ENCODE data around the gene MB.

The MB gene

GRCh38 chr22:35564975-35565867 is 51.9 kb downstream of the MB start:
- Histone ChIP-seq H3K27ac (no peak overlapping the region), H3K9ac (ENCODE audit: insufficient read length) (no peak overlapping the region), H3K9me3 (ENCODE audit: low read depth, low read length) (no peaks in the 10 kb centered on the region), H3K4me3 (no peak overlapping the region), H3K36me3 (ENCODE audit: insufficient read depth, low read length) (no peaks in the 10 kb centered on the region)
- DNase-seq (ENCODE audit: low read depth, low spot score) = no peak
- TF ChIP-seq FOXP2 (optimal IDR thresholded peaks at IDR 0.05; ENCODE audit: control extremely low read depth, extremely low read length, insufficient read depth) (no peak), EZH2 (IDR thresholded peaks at IDR 0.05) (no peak), POLR2AphosphoS5 (IDR thresholded peaks at IDR 0.05; ENCODE audit: borderline replicate concordance, low read depth, low read length) (no peak)

- H3K36me3 ChIP-seq (ENCODE audit: insufficient read depth, low read length) = no peaks in the 10 kb centered on the region
- DNase-seq (ENCODE audit: low read depth, low spot score) = no peak
- no peak overlapping the region for H3K27ac ChIP-seq
- TF ChIP-seq EZH2 (IDR thresholded peaks at IDR 0.05) (no peak), POLR2AphosphoS5 (IDR thresholded peaks at IDR 0.05; ENCODE audit: borderline replicate concordance, low read depth, low read length) (no peak), FOXP2 (optimal IDR thresholded peaks at IDR 0.05; ENCODE audit: control extremely low read depth, extremely low read length, insufficient read depth) (no peak)
- H3K4me3 ChIP-seq = no peak overlapping the region
- H3K9ac ChIP-seq (ENCODE audit: insufficient read length) = no peak overlapping the region
- no peaks in the 10 kb centered on the region for H3K9me3 ChIP-seq (ENCODE audit: low read depth, low read length)
Observed at GRCh38 chr22:35563211-35563610, 53.9 kb downstream of the MB start.

GRCh38 chr22:35561796-35562526 is 55.2 kb downstream of the MB start:
- H3K4me3 ChIP-seq = no peak overlapping the region
- H3K27ac ChIP-seq = no peak overlapping the region
- TF ChIP-seq FOXP2 (optimal IDR thresholded peaks at IDR 0.05; ENCODE audit: control extremely low read depth, extremely low read length, insufficient read depth) (no peak), POLR2AphosphoS5 (IDR thresholded peaks at IDR 0.05; ENCODE audit: borderline replicate concordance, low read depth, low read length) (no peak), EZH2 (IDR thresholded peaks at IDR 0.05) (no peak)
- no peaks in the 10 kb centered on the region for H3K36me3 ChIP-seq (ENCODE audit: insufficient read depth, low read length)
- H3K9ac ChIP-seq (ENCODE audit: insufficient read length) = no peak overlapping the region
- H3K9me3 ChIP-seq (ENCODE audit: low read depth, low read length) = no peaks in the 10 kb centered on the region
- peak; percentile 32 for DNase-seq (ENCODE audit: low read depth, low spot score)

- Histone ChIP-seq H3K9me3 (ENCODE audit: low read depth, low read length) (no peaks in the 10 kb centered on the region), H3K4me3 (no peak overlapping the region), H3K9ac (ENCODE audit: insufficient read length) (no peak overlapping the region), H3K27ac (no peak overlapping the region), H3K36me3 (ENCODE audit: insufficient read depth, low read length) (no peaks in the 10 kb centered on the region)
- no peak for DNase-seq (ENCODE audit: low read depth, low spot score)
- no peak for TF ChIP-seq FOXP2 (optimal IDR thresholded peaks at IDR 0.05; ENCODE audit: control extremely low read depth, extremely low read length, insufficient read depth)
- TF ChIP-seq EZH2 (IDR thresholded peaks at IDR 0.05) = no peak
- TF ChIP-seq POLR2AphosphoS5 (IDR thresholded peaks at IDR 0.05; ENCODE audit: borderline replicate concordance, low read depth, low read length) = no peak
Observed at GRCh38 chr22:35560824-35561223, 56.3 kb downstream of the MB start.

GRCh38 chr22:35560366-35560765 is 56.8 kb downstream of the MB start:
- no peak for DNase-seq (ENCODE audit: low read depth, low spot score)
- Histone ChIP-seq H3K9me3 (ENCODE audit: low read depth, low read length) (no peaks in the 10 kb centered on the region), H3K4me3 (no peak overlapping the region), H3K9ac (ENCODE audit: insufficient read length) (no peak overlapping the region), H3K27ac (no peak overlapping the region), H3K36me3 (ENCODE audit: insufficient read depth, low read length) (no peaks in the 10 kb centered on the region)
- TF ChIP-seq EZH2 (IDR thresholded peaks at IDR 0.05) (no peak), POLR2AphosphoS5 (IDR thresholded peaks at IDR 0.05; ENCODE audit: borderline replicate concordance, low read depth, low read length) (no peak), FOXP2 (optimal IDR thresholded peaks at IDR 0.05; ENCODE audit: control extremely low read depth, extremely low read length, insufficient read depth) (no peak)

GRCh38 chr22:35559354-35560005 is 57.6 kb downstream of the MB start:
- no peak overlapping the region for H3K27ac ChIP-seq
- no peak for DNase-seq (ENCODE audit: low read depth, low spot score)

GRCh38 chr22:35558719-35559118 is 58.4 kb downstream of the MB start:
- no peaks in the 10 kb centered on the region for H3K9me3 ChIP-seq (ENCODE audit: low read depth, low read length)
- no peak for DNase-seq (ENCODE audit: low read depth, low spot score)
- no peaks in the 10 kb centered on the region for H3K36me3 ChIP-seq (ENCODE audit: insufficient read depth, low read length)
- TF ChIP-seq POLR2AphosphoS5 (IDR thresholded peaks at IDR 0.05; ENCODE audit: borderline replicate concordance, low read depth, low read length) (no peak), EZH2 (IDR thresholded peaks at IDR 0.05) (no peak), FOXP2 (optimal IDR thresholded peaks at IDR 0.05; ENCODE audit: control extremely low read depth, extremely low read length, insufficient read depth) (no peak)
- H3K4me3 ChIP-seq = no peak overlapping the region
- no peak overlapping the region for H3K9ac ChIP-seq (ENCODE audit: insufficient read length)
- no peak overlapping the region for H3K27ac ChIP-seq

More at GRCh38 chr22:35559354-35560005, 57.6 kb downstream of the MB start:
- TF ChIP-seq EZH2 (IDR thresholded peaks at IDR 0.05) (no peak), POLR2AphosphoS5 (IDR thresholded peaks at IDR 0.05; ENCODE audit: borderline replicate concordance, low read depth, low read length) (no peak), FOXP2 (optimal IDR thresholded peaks at IDR 0.05; ENCODE audit: control extremely low read depth, extremely low read length, insufficient read depth) (no peak)
- Histone ChIP-seq H3K9me3 (ENCODE audit: low read depth, low read length) (no peaks in the 10 kb centered on the region), H3K4me3 (no peak overlapping the region), H3K9ac (ENCODE audit: insufficient read length) (no peak overlapping the region), H3K36me3 (ENCODE audit: insufficient read depth, low read length) (no peaks in the 10 kb centered on the region)

- Histone ChIP-seq H3K27ac (no peak overlapping the region), H3K4me3 (no peak overlapping the region), H3K9me3 (ENCODE audit: low read depth, low read length) (no peaks in the 10 kb centered on the region), H3K36me3 (ENCODE audit: insufficient read depth, low read length) (no peaks in the 10 kb centered on the region), H3K9ac (ENCODE audit: insufficient read length) (no peak overlapping the region)
- TF ChIP-seq FOXP2 (optimal IDR thresholded peaks at IDR 0.05; ENCODE audit: control extremely low read depth, extremely low read length, insufficient read depth) (no peak), POLR2AphosphoS5 (IDR thresholded peaks at IDR 0.05; ENCODE audit: borderline replicate concordance, low read depth, low read length) (no peak), EZH2 (IDR thresholded peaks at IDR 0.05) (no peak)
- DNase-seq (ENCODE audit: low read depth, low spot score) = no peak
Observed at GRCh38 chr22:35558031-35558430, 59.1 kb downstream of the MB start.

Measured in SK-N-MC (cell line).